Measurements from ENCODE around the gene KLHL30.

Gene KLHL30

GRCh38 chr2:238172439-238172838 is 34.0 kb downstream of the KLHL30 start:
- no peak for TF ChIP-seq CTCF (IDR thresholded peaks at IDR 0.05; ENCODE audit: insufficient read depth, low read length, missing control alignments)
- ChIA-PET POLR2A (no interaction called here), CTCF (interaction anchor here (0.6 kb wide), 1 partner anchor 174 kb away, joined by 3 read pairs; no protein-coding TSS in a partner anchor)
- H3K4me3 ChIP-seq (ENCODE audit: low read depth, low read length), result no peak overlapping the region
- no peak for DNase-seq (ENCODE audit: low read depth, low spot score)

DNA sequence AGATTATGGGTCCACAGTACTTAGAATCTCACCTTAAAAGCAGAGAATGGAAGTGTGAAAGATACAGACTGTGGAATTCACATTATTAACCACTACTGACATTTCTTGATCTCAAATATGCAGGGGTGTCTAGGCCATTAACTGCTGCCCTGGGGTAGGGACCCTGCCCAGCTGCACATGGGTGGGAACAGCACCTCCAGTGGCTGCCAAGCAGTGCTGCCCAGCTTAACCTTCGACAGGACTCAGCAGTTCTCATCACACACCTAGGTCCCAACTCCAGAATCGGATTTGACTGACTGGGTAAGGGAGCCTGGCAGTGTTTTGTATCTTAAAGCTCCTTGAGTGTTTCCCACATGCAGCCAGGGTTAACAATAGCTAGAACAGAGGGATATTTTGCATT is 35.2 kb downstream of the KLHL30 start:
- ChIA-PET POLR2A (no interaction called here), CTCF (interaction anchor here (0.6 to 0.7 kb wide), 2 partner anchors 9 to 12 kb away, joined by 3 read pairs; no protein-coding TSS in a partner anchor)
- no peak overlapping the region for H3K4me3 ChIP-seq (ENCODE audit: low read depth, low read length)
- DNase-seq (ENCODE audit: low read depth, low spot score), result no peak
- TF ChIP-seq CTCF (IDR thresholded peaks at IDR 0.05; ENCODE audit: insufficient read depth, low read length, missing control alignments), result peak; percentile 25

DNA sequence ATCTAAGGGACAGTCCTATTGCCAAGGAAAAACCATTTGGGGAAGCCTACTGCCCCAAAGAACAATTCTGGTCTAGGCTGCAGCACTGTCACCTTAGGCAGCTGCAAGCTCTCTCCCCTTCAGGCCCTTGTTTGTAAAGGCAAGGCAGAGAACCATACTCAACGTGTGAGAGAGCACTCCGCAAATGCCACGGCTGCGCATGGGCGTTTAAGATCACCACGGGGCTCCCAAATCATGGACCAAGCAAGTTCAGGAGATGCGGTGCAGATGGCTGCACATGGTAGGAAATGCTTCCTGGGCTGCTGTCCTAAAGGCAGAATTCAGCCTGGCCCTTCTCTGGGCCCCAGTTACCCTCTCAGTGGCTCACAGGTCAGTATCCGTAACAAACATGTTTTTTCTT is 35.8 kb downstream of the KLHL30 start:
- ChIA-PET POLR2A (no interaction called here), CTCF (no interaction called here)
- H3K4me3 ChIP-seq (ENCODE audit: low read depth, low read length), result no peak overlapping the region
- no peak for DNase-seq (ENCODE audit: low read depth, low spot score)
- TF ChIP-seq CTCF (IDR thresholded peaks at IDR 0.05; ENCODE audit: insufficient read depth, low read length, missing control alignments), result no peak

- CTCF ChIA-PET, result no interaction called here
- DNase-seq (ENCODE audit: low read depth, low spot score), result no peak
- no peak overlapping the region for H3K4me3 ChIP-seq (ENCODE audit: low read depth, low read length)
- no peak for TF ChIP-seq CTCF (IDR thresholded peaks at IDR 0.05; ENCODE audit: insufficient read depth, low read length, missing control alignments)
- POLR2A ChIA-PET, result no interaction called here
Observed at GRCh38 chr2:238174701-238175100, 36.2 kb downstream of the KLHL30 start.

GRCh38 chr2:238176613-238177012 is 38.1 kb downstream of the KLHL30 start:
- TF ChIP-seq CTCF (IDR thresholded peaks at IDR 0.05; ENCODE audit: insufficient read depth, low read length, missing control alignments), result no peak
- ChIA-PET POLR2A (no interaction called here), CTCF (interaction anchor here (1.2 to 1.6 kb wide), 3 partner anchors 11 to 318 kb away, joined by 3 to 5 read pairs (median 3); no protein-coding TSS in a partner anchor)
- H3K4me3 ChIP-seq (ENCODE audit: low read depth, low read length), result no peak overlapping the region
- no peak for DNase-seq (ENCODE audit: low read depth, low spot score)

DNA sequence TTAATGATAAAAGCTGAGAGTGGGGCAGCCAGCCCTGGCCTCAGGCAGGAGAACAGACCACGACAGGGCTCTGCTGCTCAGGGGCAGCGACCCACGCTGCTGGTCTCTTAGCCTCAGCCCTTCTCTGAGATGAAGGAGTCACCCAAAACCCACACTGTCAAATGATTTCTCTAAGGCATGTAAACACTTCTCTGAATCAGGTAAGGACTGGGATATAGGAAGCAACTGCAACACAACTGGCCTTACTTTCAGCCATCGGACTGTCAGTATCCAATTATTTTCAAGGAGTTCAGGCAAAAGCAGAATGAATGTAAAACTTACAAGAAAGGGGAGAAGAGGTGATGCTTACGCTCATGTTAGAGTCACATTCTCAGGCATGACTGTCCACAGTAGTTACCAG is 42.1 kb downstream of the KLHL30 start:
- H3K4me3 ChIP-seq (ENCODE audit: low read depth, low read length), result no peak overlapping the region
- ChIA-PET CTCF (interaction anchor here (1.0 kb wide), 1 partner anchor 82 kb away, joined by 3 read pairs; no protein-coding TSS in a partner anchor), POLR2A (no interaction called here)
- TF ChIP-seq CTCF (IDR thresholded peaks at IDR 0.05; ENCODE audit: insufficient read depth, low read length, missing control alignments), result no peak
- no peak for DNase-seq (ENCODE audit: low read depth, low spot score)
